ENCODE measurements around the gene HPN. TPM values are rescaled to one million over a fixed set of nuclear protein-coding genes. Genes with fewer than 3 reads are reported as not detected.

Gene HPN
- total and polyA plus RNA-seq, 9 donors, result 0.42 to 21.1 (median 2.9) TPM; not detected in 1

DNA sequence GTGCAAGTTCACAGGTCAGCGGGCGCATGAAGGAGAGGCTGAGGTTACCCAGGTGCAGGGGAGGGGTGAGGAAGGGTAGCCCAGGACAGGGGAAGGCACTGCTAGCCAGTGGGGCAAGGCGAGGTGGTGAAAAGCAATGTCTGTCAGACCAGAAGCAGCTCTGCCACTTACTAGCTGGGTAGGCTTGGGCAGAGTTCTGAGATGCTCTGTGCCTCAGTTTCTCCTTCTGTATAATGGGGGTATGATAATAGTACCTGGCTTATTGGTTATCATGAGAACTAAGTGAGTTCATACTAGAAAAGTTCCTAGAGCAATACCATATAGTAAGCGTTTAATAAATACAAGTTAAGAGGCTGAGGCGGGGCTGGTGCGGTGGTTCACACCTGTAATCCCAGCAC is 25.6 kb upstream of the HPN start:
- whole genome bisulfite sequencing, 3 donors, result 91 to 93% (median 93%) methylated on average over 6 of the region's 6 CpGs
- no peak overlapping the region for H3K4me3 ChIP-seq
- H3K27me3 ChIP-seq, result no peaks in the 10 kb centered on the region
- H3K9me3 ChIP-seq, result no peaks in the 10 kb centered on the region
- no peaks in the 10 kb centered on the region for H3K4me1 ChIP-seq (ENCODE audit: insufficient read depth)
- DNase-seq, result no peak
- H3K36me3 ChIP-seq, result peaks cover 4% of the 10 kb centered on the region
- TF ChIP-seq, protein P1, sequence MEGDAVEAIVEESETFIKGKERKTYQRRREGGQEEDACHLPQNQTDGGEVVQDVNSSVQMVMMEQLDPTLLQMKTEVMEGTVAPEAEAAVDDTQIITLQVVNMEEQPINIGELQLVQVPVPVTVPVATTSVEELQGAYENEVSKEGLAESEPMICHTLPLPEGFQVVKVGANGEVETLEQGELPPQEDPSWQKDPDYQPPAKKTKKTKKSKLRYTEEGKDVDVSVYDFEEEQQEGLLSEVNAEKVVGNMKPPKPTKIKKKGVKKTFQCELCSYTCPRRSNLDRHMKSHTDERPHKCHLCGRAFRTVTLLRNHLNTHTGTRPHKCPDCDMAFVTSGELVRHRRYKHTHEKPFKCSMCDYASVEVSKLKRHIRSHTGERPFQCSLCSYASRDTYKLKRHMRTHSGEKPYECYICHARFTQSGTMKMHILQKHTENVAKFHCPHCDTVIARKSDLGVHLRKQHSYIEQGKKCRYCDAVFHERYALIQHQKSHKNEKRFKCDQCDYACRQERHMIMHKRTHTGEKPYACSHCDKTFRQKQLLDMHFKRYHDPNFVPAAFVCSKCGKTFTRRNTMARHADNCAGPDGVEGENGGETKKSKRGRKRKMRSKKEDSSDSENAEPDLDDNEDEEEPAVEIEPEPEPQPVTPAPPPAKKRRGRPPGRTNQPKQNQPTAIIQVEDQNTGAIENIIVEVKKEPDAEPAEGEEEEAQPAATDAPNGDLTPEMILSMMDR (IDR thresholded peaks at IDR 0.05), result no peak
- no peak for TF ChIP-seq POLR2A (IDR thresholded peaks at IDR 0.05)
- no peak for TF ChIP-seq EP300 (IDR thresholded peaks at IDR 0.05)
- intact Hi-C loops (cut with DNase I), result no loop called here
- no peak overlapping the region for H3K27ac ChIP-seq

DNA sequence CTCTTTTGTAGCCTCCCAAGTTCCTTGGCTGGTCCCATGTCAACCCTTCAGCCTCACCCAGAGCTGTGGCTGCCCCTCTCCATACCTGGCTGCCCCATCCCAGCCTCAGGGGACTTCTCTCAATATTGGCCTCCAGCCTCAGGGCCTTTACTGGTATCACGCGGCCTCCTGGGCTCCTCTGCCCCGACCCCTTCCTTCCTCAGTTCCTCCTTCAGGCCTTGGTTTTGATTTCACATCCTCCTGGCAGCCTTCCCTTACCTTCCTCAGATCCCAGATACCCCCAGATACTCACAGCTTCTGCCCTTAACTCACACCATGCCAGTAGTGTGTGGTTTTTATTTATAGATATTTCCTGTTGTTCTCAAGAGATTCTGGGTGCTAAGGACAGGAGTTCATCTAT is 24.0 kb upstream of the HPN start:
- intact Hi-C loops (cut with DNase I), result no loop called here
- Histone ChIP-seq H3K4me1 (ENCODE audit: insufficient read depth) (no peaks in the 10 kb centered on the region), H3K27me3 (no peaks in the 10 kb centered on the region), H3K4me3 (no peak overlapping the region), H3K27ac (no peak overlapping the region), H3K9me3 (no peaks in the 10 kb centered on the region), H3K36me3 (peaks cover 4% of the 10 kb centered on the region)
- TF ChIP-seq EP300 (IDR thresholded peaks at IDR 0.05) (no peak), POLR2A (IDR thresholded peaks at IDR 0.05) (no peak)
- TF ChIP-seq, protein P1 (IDR thresholded peaks at IDR 0.05), result no peak
- DNase-seq, result no peak
- WGBS, 3 donors, result 78 to 89% (median 88%) methylated on average over 3 of the region's 3 CpGs

DNA sequence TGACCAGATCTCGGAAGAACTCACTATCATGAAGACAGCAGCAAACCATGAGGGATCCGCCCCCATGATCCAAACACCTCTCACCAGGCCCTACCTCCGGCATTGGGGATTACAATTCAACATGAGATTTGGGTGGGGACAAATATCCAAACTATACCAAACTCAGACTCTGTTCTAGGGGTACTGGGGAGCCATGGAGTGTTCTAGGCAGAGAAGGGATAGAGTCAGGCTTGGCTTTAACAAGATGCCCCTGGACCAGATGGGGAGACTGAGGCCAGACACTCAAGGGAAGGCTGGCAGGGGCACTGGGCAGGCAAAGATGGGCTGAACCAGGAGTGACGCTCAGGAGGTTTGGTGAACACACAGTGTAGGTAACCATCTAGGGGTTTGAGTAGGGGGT is 23.1 kb upstream of the HPN start:
- no peak for DNase-seq
- Histone ChIP-seq H3K27ac (no peak overlapping the region), H3K27me3 (no peaks in the 10 kb centered on the region), H3K9me3 (no peaks in the 10 kb centered on the region), H3K4me3 (no peak overlapping the region), H3K36me3 (peaks cover 4% of the 10 kb centered on the region), H3K4me1 (ENCODE audit: insufficient read depth) (no peaks in the 10 kb centered on the region)
- no peak for TF ChIP-seq EP300 (IDR thresholded peaks at IDR 0.05)
- TF ChIP-seq, protein P1 (IDR thresholded peaks at IDR 0.05), result no peak
- TF ChIP-seq POLR2A (IDR thresholded peaks at IDR 0.05), result no peak
- intact Hi-C loops (cut with DNase I), result no loop called here
- 88 to 96% (median 94%) methylated on average over 4 of the region's 4 CpGs for WGBS, 3 donors

DNA sequence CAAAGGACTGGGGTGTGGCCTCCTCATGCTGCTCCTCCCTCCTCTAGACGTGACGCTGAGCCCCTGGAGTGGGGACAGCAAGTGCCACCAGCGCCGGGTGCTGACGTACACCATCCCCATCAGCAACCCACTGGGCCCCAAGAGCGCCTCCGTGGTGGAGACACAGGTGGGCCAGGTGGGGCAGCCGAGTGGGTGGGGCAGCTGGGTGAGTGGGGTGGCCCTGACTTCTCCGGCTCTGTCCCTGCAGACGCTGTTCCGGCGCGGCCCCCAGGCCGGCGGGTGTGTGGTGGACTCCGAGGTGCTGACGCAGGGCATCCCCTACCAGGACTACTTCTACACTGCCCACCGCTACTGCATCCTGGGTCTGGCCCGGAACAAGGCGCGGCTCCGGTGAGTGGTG is 22.4 kb upstream of the HPN start:
- WGBS, 3 donors, result 87 to 90% (median 88%) methylated on average over 17 to 22 of the region's 22 CpGs
- H3K4me1 ChIP-seq (ENCODE audit: insufficient read depth), result no peaks in the 10 kb centered on the region
- H3K9me3 ChIP-seq, result no peaks in the 10 kb centered on the region
- intact Hi-C loops (cut with DNase I), result no loop called here
- H3K27me3 ChIP-seq, result no peaks in the 10 kb centered on the region
- H3K36me3 ChIP-seq, result peaks cover 4% of the 10 kb centered on the region
- H3K27ac ChIP-seq, result no peak overlapping the region
- no peak overlapping the region for H3K4me3 ChIP-seq
- no peak for TF ChIP-seq EP300 (IDR thresholded peaks at IDR 0.05)
- TF ChIP-seq POLR2A (IDR thresholded peaks at IDR 0.05), result no peak
- TF ChIP-seq, protein P1 (IDR thresholded peaks at IDR 0.05), result no peak
- DNase-seq, result no peak

DNA sequence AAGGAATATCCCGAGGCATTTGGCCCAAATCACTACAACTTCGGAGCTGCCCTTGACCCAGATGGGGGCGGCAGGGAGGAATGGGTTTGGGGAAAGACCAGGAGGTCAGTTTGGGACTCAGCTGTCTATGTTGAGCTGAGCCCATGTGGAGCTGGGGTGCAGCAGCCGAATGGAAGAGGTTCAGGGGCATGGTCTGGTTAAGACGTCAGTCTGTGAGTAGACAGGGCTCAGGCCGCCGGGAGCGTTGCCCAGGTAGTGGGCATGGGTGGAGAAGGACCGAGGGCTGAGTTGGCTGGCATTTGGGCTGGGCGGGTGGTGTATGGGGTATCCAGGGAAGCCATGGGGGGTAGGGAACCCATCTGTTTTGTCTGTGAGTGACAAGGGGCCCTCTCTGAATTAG is 20.5 kb upstream of the HPN start:
- Histone ChIP-seq H3K9me3 (no peaks in the 10 kb centered on the region), H3K27ac (no peak overlapping the region), H3K27me3 (no peaks in the 10 kb centered on the region), H3K4me3 (no peak overlapping the region), H3K36me3 (peaks cover 4% of the 10 kb centered on the region), H3K4me1 (ENCODE audit: insufficient read depth) (no peaks in the 10 kb centered on the region)
- intact Hi-C loops (cut with DNase I), result no loop called here
- DNase-seq, result no peak
- TF ChIP-seq POLR2A (IDR thresholded peaks at IDR 0.05), result no peak
- TF ChIP-seq, protein P1 (IDR thresholded peaks at IDR 0.05), result no peak
- no peak for TF ChIP-seq EP300 (IDR thresholded peaks at IDR 0.05)
- WGBS, 3 donors, result 67 to 82% (median 70%) methylated on average over 10 of the region's 10 CpGs
